Activated CD8-positive, alpha-beta memory T cell treated with anti-CD3 and anti-CD28 coated beads, Interleukin-2, amount 10 ng/mL, durations not matched to agents 7 days and 5 days (primary cell): ENCODE measurements around the gene ABR. TPM values are rescaled to one million over a fixed set of nuclear protein-coding genes. Genes with fewer than 3 reads are reported as not detected.
"Not testable (repeated sequence)": the region's sequence is repeated elsewhere in the genome, so short reads cannot be mapped to it uniquely, and the experiment has no call there.

Experiments
- ATAC-seq: fragments of 150-1000 bp; cut with Tn5 transposase; one replicate; pipeline ENCODE4 v1.10.0; 2021; ENCODE audit warnings: moderate library complexity
- CTCF ChIA-PET: fragments of 350-600 bp; sonication (Branson Sonifier 250); formaldehyde crosslinking; loops from one replicate; lab custom pipeline; 2021; ENCODE audit warnings: antibody characterized with exemption; lab: Charles Lee
- DNase-seq: peaks from one replicate; pipeline ENCODE4 v3.0.0-alpha.2; 2020
- H3K27ac Mint-ChIP-seq: one replicate; pipeline ENCODE4 v1.8.0; 2021; ENCODE audit warnings: mild to moderate bottlenecking, mixed read lengths
- H3K27me3 Mint-ChIP-seq: one replicate; pipeline ENCODE4 v1.8.0; 2021; ENCODE audit warnings: mixed read lengths
- H3K36me3 Mint-ChIP-seq: one replicate; pipeline ENCODE4 v1.8.0; 2021; ENCODE audit warnings: mild to moderate bottlenecking, mixed read lengths
- H3K4me1 Mint-ChIP-seq: one replicate; pipeline ENCODE4 v1.8.0; 2021; ENCODE audit warnings: mixed read lengths
- H3K4me3 Mint-ChIP-seq: one replicate; pipeline ENCODE4 v1.8.0; 2021; ENCODE audit warnings: mild to moderate bottlenecking, moderate library complexity, mixed read lengths
- H3K9me3 Mint-ChIP-seq: one replicate; pipeline ENCODE4 v1.8.0; 2022; ENCODE audit warnings: low read depth, mixed read lengths
- total RNA-seq, 2 experiments: library from RNA; stranded (reverse); gene quantifications; one replicate each; pipeline ENCODE4 v1.2.3, GENCODE V29; 2021

Gene ABR
- total RNA-seq, 2 experiments from 2014 or later, result 83.2 to 145 TPM

- Mint-ChIP-seq H3K27ac (no peak overlapping the region), H3K9me3 (no peaks in the 10 kb centered on the region), H3K4me3 (no peak overlapping the region), H3K27me3 (no peaks in the 10 kb centered on the region), H3K4me1 (no peaks in the 10 kb centered on the region), H3K36me3 (no peaks in the 10 kb centered on the region)
- ATAC-seq (no peak), DNase-seq (no peak)
- CTCF ChIA-PET, result interaction anchor here (2.1 kb wide), 1 partner anchor 42 kb away, joined by 9 read pairs; no protein-coding TSS in a partner anchor
Observed at GRCh38 chr17:1164935-1165556, 14.7 kb downstream of the ABR start.

DNA sequence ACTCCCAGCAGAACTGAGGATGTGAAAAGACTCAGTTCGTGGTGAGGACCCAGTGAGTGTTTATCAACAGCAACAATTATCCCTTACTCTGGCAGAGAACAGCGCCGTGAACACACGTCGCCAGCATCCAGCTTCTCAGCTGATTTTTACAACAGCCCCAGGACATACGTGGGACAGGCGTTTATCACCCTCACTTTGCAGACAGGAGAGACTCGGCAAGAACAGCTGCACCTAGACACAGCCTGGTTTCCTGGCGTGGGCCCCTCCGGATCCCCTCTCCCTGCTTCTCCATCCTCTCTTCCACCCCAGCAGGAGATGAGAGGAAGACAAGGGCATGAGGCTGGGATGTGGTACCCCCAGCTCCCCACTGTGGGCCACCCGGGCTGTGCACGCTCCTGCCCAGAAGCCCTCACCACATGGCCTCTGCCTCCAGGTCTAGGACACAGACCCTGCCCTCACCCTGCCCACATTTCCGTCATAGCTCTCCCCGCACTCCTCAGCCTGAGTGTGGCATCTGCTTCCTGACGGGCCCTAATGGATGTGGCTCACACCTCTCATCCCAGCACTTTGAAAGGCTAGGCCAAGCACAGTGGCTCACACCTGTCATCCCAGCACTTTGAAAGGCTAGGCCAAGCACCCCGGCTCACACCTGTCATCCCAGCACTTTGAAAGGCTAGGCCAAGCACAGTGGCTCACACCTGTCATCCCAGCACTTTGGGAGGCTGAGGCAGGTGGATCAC is 17.5 kb downstream of the ABR start:
- H3K36me3 Mint-ChIP-seq, result no peaks in the 10 kb centered on the region

GRCh38 chr17:1160591-1161390 is 19.0 kb downstream of the ABR start:
- no peaks in the 10 kb centered on the region for H3K9me3 Mint-ChIP-seq
- H3K27me3 Mint-ChIP-seq, result no peaks in the 10 kb centered on the region
- no peak overlapping the region for H3K4me3 Mint-ChIP-seq
- H3K4me1 Mint-ChIP-seq, result no peaks in the 10 kb centered on the region
- ATAC-seq (no peak), DNase-seq (no peak)
- no peak overlapping the region for H3K27ac Mint-ChIP-seq
- no peaks in the 10 kb centered on the region for H3K36me3 Mint-ChIP-seq
- CTCF ChIA-PET, result interaction anchor here (1.2 kb wide), 1 partner anchor 22 kb away, joined by 3 read pairs; no protein-coding TSS in a partner anchor

More for the DNA sequence above, 17.5 kb downstream of the ABR start:
- Mint-ChIP-seq H3K9me3 (no peaks in the 10 kb centered on the region), H3K27me3 (no peaks in the 10 kb centered on the region), H3K27ac (no peak overlapping the region), H3K4me3 (no peak overlapping the region), H3K4me1 (no peaks in the 10 kb centered on the region)
- ATAC-seq, result no peak
- CTCF ChIA-PET, result no interaction called here
- no peak for DNase-seq

GRCh38 chr17:1159431-1160180 is 20.2 kb downstream of the ABR start:
- H3K36me3 Mint-ChIP-seq, result no peaks in the 10 kb centered on the region
- H3K27ac Mint-ChIP-seq, result no peak overlapping the region
- no peaks in the 10 kb centered on the region for H3K9me3 Mint-ChIP-seq
- DNase-seq, result no peak
- no peak overlapping the region for H3K4me3 Mint-ChIP-seq
- CTCF ChIA-PET, result no interaction called here
- ATAC-seq, result no peak
- no peaks in the 10 kb centered on the region for H3K27me3 Mint-ChIP-seq
- H3K4me1 Mint-ChIP-seq, result no peaks in the 10 kb centered on the region

- CTCF ChIA-PET, result no interaction called here
- DNase-seq, result no peak
- no peak for ATAC-seq
- Mint-ChIP-seq H3K36me3 (no peaks in the 10 kb centered on the region), H3K27ac (no peak overlapping the region), H3K9me3 (no peaks in the 10 kb centered on the region), H3K4me1 (no peaks in the 10 kb centered on the region), H3K27me3 (no peaks in the 10 kb centered on the region), H3K4me3 (no peak overlapping the region)
Observed at GRCh38 chr17:1158879-1159278, 20.9 kb downstream of the ABR start.

GRCh38 chr17:1156864-1157263 is 22.9 kb downstream of the ABR start:
- H3K9me3 Mint-ChIP-seq, result no peaks in the 10 kb centered on the region
- H3K27ac Mint-ChIP-seq, result no peak overlapping the region
- H3K36me3 Mint-ChIP-seq, result no peaks in the 10 kb centered on the region
- ATAC-seq (no peak), DNase-seq (no peak)
- H3K4me3 Mint-ChIP-seq, result no peak overlapping the region
- no peaks in the 10 kb centered on the region for H3K27me3 Mint-ChIP-seq
- no peaks in the 10 kb centered on the region for H3K4me1 Mint-ChIP-seq
- CTCF ChIA-PET, result no interaction called here

- Mint-ChIP-seq H3K27me3 (no peaks in the 10 kb centered on the region), H3K36me3 (no peaks in the 10 kb centered on the region), H3K9me3 (no peaks in the 10 kb centered on the region), H3K4me1 (no peaks in the 10 kb centered on the region), H3K27ac (no peak overlapping the region), H3K4me3 (no peak overlapping the region)
- CTCF ChIA-PET, result no interaction called here
- DNase-seq (no peak), ATAC-seq (no peak)
Observed at GRCh38 chr17:1154704-1155103, 25.1 kb downstream of the ABR start.

GRCh38 chr17:1153795-1154546 is 25.8 kb downstream of the ABR start:
- H3K36me3 Mint-ChIP-seq, result no peaks in the 10 kb centered on the region
- no peaks in the 10 kb centered on the region for H3K9me3 Mint-ChIP-seq
- ATAC-seq, result no peak
- CTCF ChIA-PET, result no interaction called here
- no peak overlapping the region for H3K27ac Mint-ChIP-seq
- H3K4me3 Mint-ChIP-seq, result no peak overlapping the region
- no peaks in the 10 kb centered on the region for H3K27me3 Mint-ChIP-seq
- no peaks in the 10 kb centered on the region for H3K4me1 Mint-ChIP-seq
- DNase-seq, result no peak

DNA sequence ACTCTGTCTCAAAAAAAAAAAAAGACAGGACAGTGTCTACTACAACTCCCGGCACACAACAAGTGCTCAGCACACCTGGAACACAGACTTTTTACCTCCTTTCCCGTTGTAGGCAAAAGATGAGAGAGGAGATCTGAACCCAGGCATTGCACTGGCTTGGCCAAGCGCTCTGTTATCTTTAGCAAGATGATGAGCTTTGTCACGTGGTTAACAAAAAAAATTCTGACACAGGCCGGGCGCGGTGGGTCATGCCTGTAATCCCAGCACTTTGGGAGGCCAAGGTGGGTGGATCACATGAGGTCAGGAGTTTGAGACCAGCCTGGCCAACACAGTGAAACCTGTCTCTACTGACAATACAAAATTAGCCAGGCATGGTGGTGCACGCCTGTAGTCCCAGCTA is 27.2 kb downstream of the ABR start:
- H3K9me3 Mint-ChIP-seq, ATAC-seq, DNase-seq, H3K4me1 Mint-ChIP-seq, H3K4me3 Mint-ChIP-seq, H3K27ac Mint-ChIP-seq, H3K36me3 Mint-ChIP-seq, H3K27me3 Mint-ChIP-seq, CTCF ChIA-PET: not testable (repeated sequence)

- Mint-ChIP-seq H3K9me3 (no peaks in the 10 kb centered on the region), H3K36me3 (no peaks in the 10 kb centered on the region), H3K27ac (no peak overlapping the region), H3K27me3 (no peaks in the 10 kb centered on the region), H3K4me3 (no peak overlapping the region), H3K4me1 (no peaks in the 10 kb centered on the region)
- DNase-seq (no peak), ATAC-seq (no peak)
- CTCF ChIA-PET, result interaction anchor here (1.3 kb wide), 1 partner anchor 36 kb away, joined by 3 read pairs; no protein-coding TSS in a partner anchor
Observed at GRCh38 chr17:1150863-1151600, 28.7 kb downstream of the ABR start.

GRCh38 chr17:1149869-1150268 is 29.9 kb downstream of the ABR start:
- Mint-ChIP-seq H3K4me1 (no peaks in the 10 kb centered on the region), H3K27me3 (no peaks in the 10 kb centered on the region), H3K9me3 (no peaks in the 10 kb centered on the region), H3K36me3 (no peaks in the 10 kb centered on the region), H3K27ac (no peak overlapping the region), H3K4me3 (no peak overlapping the region)
- no peak for ATAC-seq
- no peak for DNase-seq
- CTCF ChIA-PET, result interaction anchor here (0.8 to 1.3 kb wide), 2 partner anchors 27 to 38 kb away, joined by 3 read pairs; no protein-coding TSS in a partner anchor

DNA sequence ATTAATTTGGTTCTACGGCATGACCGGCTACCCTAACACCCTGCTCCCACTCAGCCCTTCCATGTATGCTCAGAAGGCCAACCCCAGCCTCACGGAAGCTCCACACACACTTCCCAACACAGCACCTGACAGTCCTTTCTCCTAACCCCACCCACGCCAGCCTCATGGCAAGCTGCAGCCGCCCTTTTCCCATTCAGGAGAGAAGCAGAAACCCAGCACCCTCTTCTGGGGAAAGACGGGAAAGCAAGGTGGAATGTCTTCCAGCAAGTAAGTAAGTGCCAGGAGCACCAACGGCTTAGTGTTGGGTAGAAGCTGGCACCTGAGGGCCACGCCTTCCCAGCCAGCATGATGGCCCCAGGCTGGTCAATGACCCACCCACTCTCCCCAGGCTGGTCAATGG is 32.1 kb downstream of the ABR start:
- no peak overlapping the region for H3K27ac Mint-ChIP-seq
- ATAC-seq, result no peak
- no peaks in the 10 kb centered on the region for H3K9me3 Mint-ChIP-seq
- DNase-seq, result no peak
- H3K36me3 Mint-ChIP-seq, result no peaks in the 10 kb centered on the region
- CTCF ChIA-PET, result interaction anchor here (0.5 to 1.5 kb wide), 3 partner anchors 25 to 216 kb away, joined by 3 to 5 read pairs (median 3); no protein-coding TSS in a partner anchor
- H3K27me3 Mint-ChIP-seq, result no peaks in the 10 kb centered on the region
- H3K4me1 Mint-ChIP-seq, result no peaks in the 10 kb centered on the region
- H3K4me3 Mint-ChIP-seq, result no peak overlapping the region
